Activated T-cell treated with anti-CD3 and anti-CD28 coated beads, Interleukin-2, amount 50 U/mL, for 4 hours (primary cell): Measurements from ENCODE around the gene ZFP92. TPM values are rescaled to one million over a fixed set of nuclear protein-coding genes. Genes with fewer than 3 reads are reported as not detected.

ENCODE experiments used
- ATAC-seq, 2 donors: fragments of 200-7000 bp; cut with Tn5 transposase; one replicate each; pipeline ENCODE4 v1.10.0; 2021
- DNase-seq: peaks from one replicate; pipeline ENCODE4 v3.0.0-alpha.2; 2020
- H3K27me3 Mint-ChIP-seq: one replicate; pipeline ENCODE4 v1.8.0; 2021; ENCODE audit warnings: low read depth, mixed read lengths
- H3K36me3 Mint-ChIP-seq: one replicate; pipeline ENCODE4 v1.8.0; 2022; ENCODE audit warnings: mixed read lengths; ENCODE audit not compliant: insufficient read depth
- H3K4me1 Mint-ChIP-seq: one replicate; pipeline ENCODE4 v1.8.0; 2021; ENCODE audit warnings: low read depth, mixed read lengths
- H3K4me3 Mint-ChIP-seq: one replicate; pipeline ENCODE4 v1.8.0; 2021; ENCODE audit warnings: mild to moderate bottlenecking, moderate library complexity, mixed read lengths
- H3K9me3 Mint-ChIP-seq: one replicate; pipeline ENCODE4 v1.8.0; 2021; ENCODE audit warnings: mixed read lengths
- total RNA-seq, 3 donors: library from RNA; stranded (reverse); gene quantifications; one replicate each; pipeline ENCODE4 v1.2.1, GENCODE V29; 2021

ZFP92 gene, protein sequence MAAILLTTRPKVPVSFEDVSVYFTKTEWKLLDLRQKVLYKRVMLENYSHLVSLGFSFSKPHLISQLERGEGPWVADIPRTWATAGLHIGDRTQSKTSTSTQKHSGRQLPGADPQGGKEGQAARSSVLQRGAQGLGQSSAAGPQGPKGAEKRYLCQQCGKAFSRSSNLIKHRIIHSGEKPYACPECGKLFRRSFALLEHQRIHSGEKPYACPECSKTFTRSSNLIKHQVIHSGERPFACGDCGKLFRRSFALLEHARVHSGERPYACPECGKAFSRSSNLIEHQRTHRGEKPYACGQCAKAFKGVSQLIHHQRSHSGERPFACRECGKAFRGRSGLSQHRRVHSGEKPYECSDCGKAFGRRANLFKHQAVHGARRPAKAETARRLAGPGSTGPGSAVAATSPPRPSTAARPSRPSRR
- 1 to 10 TPM; 1.1 to 1.5 (median 1.5) TPM for total RNA-seq

DNA sequence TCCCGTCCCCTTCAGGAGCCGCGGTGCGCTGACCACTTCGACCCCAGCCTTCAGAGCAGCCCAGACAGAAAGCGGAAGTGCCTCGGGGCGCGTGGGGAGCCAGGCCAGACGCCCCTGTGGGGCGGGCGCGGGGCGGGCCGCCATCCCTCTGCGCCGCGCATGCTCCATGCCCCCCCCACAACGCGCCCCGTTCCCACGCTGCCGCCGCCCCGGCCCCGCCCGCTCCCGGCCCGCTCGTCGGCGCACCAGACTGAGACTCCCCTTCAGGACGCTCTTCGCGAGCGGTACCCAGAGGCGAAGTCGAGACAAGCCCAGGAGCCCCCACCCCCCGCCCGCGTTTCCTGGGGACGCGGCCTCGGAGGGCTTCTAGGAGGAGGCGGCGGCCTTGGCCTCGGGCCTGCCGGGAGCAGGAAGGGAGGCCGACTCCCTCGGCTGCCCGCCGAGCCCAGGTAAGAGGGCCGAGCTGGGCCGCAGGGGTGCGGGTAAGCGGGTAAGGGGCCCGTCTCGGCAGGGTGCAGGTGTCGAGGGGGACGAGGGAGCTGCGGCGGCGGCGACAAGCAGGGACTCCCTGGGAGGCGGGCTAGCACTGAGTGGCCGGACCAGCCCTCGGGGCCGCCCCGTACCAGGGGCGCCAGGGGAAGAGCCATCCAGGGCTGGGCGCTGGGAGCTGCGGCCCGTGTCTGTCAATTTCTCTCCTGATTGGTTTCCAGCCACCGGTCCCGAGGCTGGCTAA lies at the start of gene ZFP92:
Gene ZFP92, plus strand, starts transcription at position 218 of the 733 bp plus-strand sequence. CDS start 6,851 bp downstream, outside the sequence.
- no peaks in the 10 kb centered on the region for H3K27me3 Mint-ChIP-seq
- peaks cover 9% of the 10 kb centered on the region for H3K4me1 Mint-ChIP-seq

DNA sequence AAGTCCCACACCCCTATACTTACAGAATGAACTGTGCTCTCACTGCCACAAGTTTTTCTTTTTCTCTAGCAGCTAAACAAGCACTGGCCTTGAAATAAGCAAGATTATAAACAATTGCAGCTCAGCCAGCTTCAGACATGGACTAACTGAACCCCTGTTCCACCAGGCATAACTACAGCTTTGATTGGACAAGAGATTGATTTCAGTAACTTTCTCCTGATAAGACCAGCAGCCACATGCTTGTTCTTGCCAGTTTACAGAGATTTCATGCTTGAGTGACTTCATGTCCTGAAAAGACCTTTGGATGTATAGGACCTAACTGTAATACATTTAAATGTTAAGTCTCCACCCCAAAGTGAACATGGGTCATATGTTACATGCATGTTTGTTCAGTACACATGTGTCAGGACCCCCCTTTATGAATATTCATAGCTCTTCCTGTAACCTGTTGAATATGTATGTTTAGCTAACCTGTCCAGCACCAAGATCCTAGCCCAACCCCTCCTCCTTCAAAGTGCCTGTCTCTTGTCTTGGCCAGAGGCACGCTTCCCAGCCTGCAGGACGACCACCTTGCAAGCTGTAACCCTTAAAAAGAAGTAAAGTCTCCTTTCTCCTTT lies 49.4 kb upstream of the ZFP92 start:
- H3K4me1 Mint-ChIP-seq, result no peaks in the 10 kb centered on the region
- H3K4me3 Mint-ChIP-seq, result no peak overlapping the region
- H3K9me3 Mint-ChIP-seq, result no peaks in the 10 kb centered on the region
- DNase-seq (no peak), ATAC-seq (no peak)
- no peaks in the 10 kb centered on the region for H3K27me3 Mint-ChIP-seq
- no peaks in the 10 kb centered on the region for H3K36me3 Mint-ChIP-seq

More for the DNA sequence above, at the start of gene ZFP92:
- no peaks in the 10 kb centered on the region for H3K36me3 Mint-ChIP-seq
- no peaks in the 10 kb centered on the region for H3K9me3 Mint-ChIP-seq
- ATAC-seq (peak; percentile 76 to 89), DNase-seq (peak; percentile 35)
- H3K4me3 Mint-ChIP-seq, result peak within 1 kb of the TSS; percentile 72

DNA sequence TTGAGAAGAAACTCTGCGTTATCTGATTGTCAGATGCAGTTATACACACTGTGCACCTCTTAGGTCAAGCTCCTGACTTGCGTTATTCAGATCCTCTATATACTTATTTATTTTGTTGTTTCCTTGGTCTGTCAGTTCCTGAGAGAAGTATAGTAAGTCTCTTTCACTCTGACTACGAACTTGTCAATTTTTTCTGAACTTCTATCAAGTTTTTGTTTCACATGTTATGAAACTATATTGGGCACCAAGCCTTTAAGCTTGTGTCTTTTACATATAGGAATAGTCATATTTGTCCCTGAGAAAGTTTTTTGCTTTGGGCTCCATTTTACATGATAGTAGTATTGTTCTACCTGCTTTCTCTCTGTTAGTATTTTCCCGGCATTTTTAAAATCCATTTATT lies 45.6 kb upstream of the ZFP92 start:
- peaks cover 2% of the 10 kb centered on the region for H3K4me1 Mint-ChIP-seq
- no peaks in the 10 kb centered on the region for H3K9me3 Mint-ChIP-seq
- no peaks in the 10 kb centered on the region for H3K36me3 Mint-ChIP-seq
- DNase-seq (no peak), ATAC-seq (no peak)
- H3K27me3 Mint-ChIP-seq, result no peaks in the 10 kb centered on the region
- no peak overlapping the region for H3K4me3 Mint-ChIP-seq

DNA sequence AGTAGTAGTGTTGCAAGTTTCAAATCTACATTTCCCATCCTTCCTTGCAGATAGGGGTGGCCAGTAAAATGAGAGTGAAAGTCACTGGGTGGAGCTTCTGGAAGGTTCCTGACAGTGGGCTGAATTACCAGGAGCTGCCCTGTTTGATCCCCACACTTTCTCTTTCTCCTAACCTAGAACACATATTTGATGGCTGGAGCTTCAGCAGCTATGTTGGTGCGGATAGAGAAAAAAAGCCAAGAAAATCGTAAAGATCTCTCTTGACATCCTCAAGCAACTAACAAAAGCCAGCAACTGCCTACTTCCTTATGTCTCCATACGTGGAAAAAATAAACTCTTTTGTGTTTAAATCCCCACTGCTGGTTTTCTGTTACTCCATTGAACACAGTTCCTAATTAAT lies 45.2 kb upstream of the ZFP92 start:
- Mint-ChIP-seq H3K4me3 (no peak overlapping the region), H3K4me1 (peaks cover 2% of the 10 kb centered on the region), H3K27me3 (no peaks in the 10 kb centered on the region), H3K36me3 (no peaks in the 10 kb centered on the region), H3K9me3 (no peaks in the 10 kb centered on the region)
- ATAC-seq (no peak), DNase-seq (no peak)

DNA sequence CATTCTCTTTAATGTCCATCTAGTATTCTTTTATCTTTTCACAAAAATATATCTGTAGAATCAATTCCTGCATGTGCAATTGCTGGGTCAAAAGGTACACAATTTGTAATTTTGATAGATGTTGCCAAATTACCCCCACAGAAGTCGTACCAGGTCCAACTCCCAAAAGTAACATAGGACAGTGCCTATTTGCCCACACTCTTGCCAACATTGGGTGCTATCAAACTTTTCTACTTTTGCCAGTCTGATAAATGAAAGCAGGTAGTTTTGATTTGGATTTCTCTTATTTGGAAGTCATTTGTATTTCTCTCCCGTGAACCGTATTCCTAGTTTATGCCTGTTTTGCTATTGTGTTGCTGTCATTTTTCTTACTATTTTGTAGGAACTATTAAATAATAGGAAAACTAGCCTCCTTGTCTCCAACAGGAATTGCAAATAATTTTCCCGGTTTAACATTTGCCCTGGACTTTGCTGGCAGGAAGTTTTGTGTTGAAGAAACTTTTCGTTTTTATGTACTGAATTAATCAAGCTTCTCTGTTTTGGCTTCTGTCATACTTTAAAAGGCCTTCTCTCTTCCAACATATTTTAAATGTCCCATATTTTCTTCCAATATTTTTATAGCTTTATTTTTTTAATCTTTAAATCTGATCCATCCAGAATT lies 44.3 kb upstream of the ZFP92 start:
- no peaks in the 10 kb centered on the region for H3K9me3 Mint-ChIP-seq
- H3K36me3 Mint-ChIP-seq, result no peaks in the 10 kb centered on the region
- H3K27me3 Mint-ChIP-seq, result peaks cover 3% of the 10 kb centered on the region
- DNase-seq (no peak), ATAC-seq (no peak)
- H3K4me1 Mint-ChIP-seq, result peaks cover 2% of the 10 kb centered on the region
- H3K4me3 Mint-ChIP-seq, result no peak overlapping the region

DNA sequence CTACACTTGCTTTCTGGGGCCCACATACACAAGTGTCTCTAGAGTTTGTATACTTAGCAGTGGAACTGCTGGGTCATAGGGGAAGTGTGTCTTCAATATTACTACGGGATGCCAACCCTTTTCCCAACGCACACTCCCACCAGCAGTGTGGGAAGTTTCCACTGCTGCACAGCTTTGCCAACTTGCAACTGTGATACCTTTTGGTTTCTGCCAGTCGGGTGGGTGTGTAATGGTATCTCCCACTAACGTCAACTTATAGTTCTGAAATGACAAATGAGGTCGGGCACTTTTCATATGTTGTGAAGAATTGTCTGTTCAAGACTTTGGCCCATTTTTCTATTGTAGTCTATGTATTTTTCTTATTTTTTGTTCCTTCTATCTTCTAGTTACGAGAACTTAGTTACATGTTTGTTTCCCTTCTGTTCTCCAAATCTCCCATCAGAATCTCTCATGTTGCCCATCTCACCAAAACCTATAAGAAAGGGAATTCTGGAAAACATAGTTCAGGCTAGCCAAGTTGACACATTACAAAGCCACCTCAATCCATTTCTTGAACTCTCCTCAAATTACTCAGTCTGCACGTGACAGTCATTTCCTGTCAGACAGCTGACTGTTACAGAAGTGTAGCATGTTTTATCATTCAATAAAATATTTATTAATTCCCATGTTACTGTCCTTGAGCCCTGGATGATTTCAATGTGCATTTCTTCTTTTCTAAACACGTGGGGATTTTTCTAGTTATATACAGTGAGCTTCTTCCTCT lies 40.8 kb upstream of the ZFP92 start:
- H3K27me3 Mint-ChIP-seq, result peaks cover 3% of the 10 kb centered on the region
- H3K36me3 Mint-ChIP-seq, result no peaks in the 10 kb centered on the region
- no peaks in the 10 kb centered on the region for H3K9me3 Mint-ChIP-seq
- DNase-seq, result no peak
- H3K4me3 Mint-ChIP-seq, result no peak overlapping the region
- ATAC-seq, result no peak
- peaks cover 2% of the 10 kb centered on the region for H3K4me1 Mint-ChIP-seq

DNA sequence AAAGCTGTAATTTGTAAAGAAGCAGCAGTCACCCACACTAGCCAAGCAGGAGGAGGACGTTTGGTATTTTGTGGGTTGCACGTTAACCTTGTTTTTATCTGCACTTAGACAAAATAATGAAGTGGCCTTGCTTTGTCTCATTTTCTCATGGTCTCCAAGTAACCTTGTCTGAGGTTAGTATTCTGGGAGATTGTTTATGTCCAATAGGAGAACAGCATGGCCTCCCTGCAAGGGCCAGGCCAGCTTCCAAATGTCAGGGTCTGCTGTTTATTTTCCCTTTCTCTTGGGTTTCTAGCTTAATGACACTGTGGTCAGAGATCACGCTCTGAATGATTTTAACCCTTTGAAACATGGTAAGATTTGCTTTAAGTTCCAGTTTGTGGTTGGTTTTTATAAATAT lies 40.0 kb upstream of the ZFP92 start:
- Mint-ChIP-seq H3K4me1 (peaks cover 2% of the 10 kb centered on the region), H3K36me3 (no peaks in the 10 kb centered on the region), H3K4me3 (no peak overlapping the region), H3K27me3 (peaks cover 3% of the 10 kb centered on the region), H3K9me3 (no peaks in the 10 kb centered on the region)
- DNase-seq (no peak), ATAC-seq (no peak)

DNA sequence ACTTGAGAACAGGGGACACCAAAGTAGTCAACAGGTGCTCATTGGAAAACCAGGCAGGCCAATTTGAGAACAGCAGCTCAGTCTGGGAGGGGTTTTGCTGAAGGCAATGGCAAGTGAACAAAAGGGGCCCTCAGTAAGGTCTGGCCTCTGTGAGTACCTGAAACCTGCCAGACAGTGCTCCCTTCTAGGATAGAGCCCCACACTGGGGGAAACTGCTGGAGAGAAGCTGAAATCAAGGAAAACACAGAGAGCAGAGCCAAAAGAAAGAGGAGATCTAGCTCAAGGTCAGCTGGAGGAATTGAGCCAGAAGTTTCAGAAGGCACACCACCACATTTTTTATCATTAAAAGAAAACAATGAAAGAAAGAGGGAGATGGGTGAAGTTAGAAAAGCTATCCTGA lies 38.3 kb upstream of the ZFP92 start:
- no peaks in the 10 kb centered on the region for H3K36me3 Mint-ChIP-seq
- no peak overlapping the region for H3K4me3 Mint-ChIP-seq
- H3K4me1 Mint-ChIP-seq, result peaks cover 2% of the 10 kb centered on the region
- H3K27me3 Mint-ChIP-seq, result peaks cover 3% of the 10 kb centered on the region
- H3K9me3 Mint-ChIP-seq, result no peaks in the 10 kb centered on the region
- no peak for DNase-seq
- no peak for ATAC-seq

DNA sequence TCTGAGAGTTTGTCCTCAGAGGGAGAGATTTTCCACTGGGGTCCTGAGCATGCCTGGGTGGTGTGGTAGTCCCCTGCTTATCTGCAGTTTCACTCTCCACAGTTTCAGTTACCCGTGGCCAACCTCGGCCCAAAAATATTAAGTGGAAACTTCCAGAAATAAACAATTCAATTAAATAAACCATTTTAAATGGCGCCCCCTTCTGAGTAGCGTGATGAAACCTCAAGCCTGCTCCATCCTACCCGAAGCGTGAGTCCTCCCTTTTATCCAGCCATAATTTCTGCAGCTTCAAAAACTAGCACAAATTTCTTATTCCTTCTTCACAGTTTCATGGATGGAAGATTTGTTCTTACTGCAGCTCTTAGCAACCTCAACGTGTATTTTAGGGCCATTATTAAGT lies 36.8 kb upstream of the ZFP92 start:
- no peaks in the 10 kb centered on the region for H3K9me3 Mint-ChIP-seq
- ATAC-seq (no peak), DNase-seq (no peak)
- H3K27me3 Mint-ChIP-seq, result peaks cover 3% of the 10 kb centered on the region
- H3K4me3 Mint-ChIP-seq, result no peak overlapping the region
- H3K36me3 Mint-ChIP-seq, result no peaks in the 10 kb centered on the region
- peaks cover 2% of the 10 kb centered on the region for H3K4me1 Mint-ChIP-seq

DNA sequence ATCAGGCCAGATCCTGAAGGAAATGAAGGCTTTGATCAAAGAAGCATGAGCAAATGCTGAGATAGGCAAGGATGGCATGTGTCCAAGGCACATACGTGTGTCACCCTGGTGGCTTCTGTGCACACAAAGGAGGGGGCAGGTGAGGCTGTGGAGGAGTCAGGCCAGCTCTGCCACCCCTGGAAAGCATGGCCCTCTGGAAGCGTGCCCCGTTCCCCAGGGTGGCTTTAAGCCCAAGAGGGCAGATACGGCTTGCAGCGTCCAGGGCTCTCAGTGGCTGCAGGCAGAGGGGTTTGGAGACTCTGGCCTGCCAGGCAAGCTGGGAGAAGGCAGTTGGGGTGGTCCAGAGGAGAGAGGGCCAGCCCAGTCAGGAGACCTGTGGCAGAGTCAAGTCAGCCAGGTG lies 35.7 kb upstream of the ZFP92 start:
- peaks cover 1% of the 10 kb centered on the region for H3K4me1 Mint-ChIP-seq
- peaks cover 3% of the 10 kb centered on the region for H3K27me3 Mint-ChIP-seq
- H3K36me3 Mint-ChIP-seq, result no peaks in the 10 kb centered on the region
- H3K4me3 Mint-ChIP-seq, result no peak overlapping the region
- H3K9me3 Mint-ChIP-seq, result no peaks in the 10 kb centered on the region
- DNase-seq, result no peak
- ATAC-seq, result no peak

DNA sequence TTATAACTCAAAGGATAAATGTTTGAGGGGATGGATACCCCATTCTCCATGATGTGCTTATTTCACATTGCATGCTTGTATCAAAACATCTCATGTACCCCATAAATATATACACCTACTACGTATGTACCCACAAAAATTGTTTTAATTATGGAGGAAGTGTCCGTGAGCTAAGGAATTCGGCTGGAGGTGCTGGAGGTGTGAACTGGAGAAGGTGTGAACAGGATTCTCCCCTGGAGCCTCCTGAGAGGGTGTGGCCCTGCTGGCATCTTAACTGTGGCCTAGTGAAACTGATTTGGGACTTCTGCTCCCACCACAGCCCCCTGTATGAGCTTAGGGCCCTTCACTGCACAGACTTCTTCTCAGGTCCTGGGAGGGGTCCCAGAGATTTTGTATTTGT lies 33.5 kb upstream of the ZFP92 start:
- no peak for ATAC-seq
- Mint-ChIP-seq H3K4me3 (no peak overlapping the region), H3K27me3 (no peaks in the 10 kb centered on the region), H3K9me3 (no peaks in the 10 kb centered on the region), H3K4me1 (no peaks in the 10 kb centered on the region), H3K36me3 (no peaks in the 10 kb centered on the region)
- DNase-seq, result no peak

DNA sequence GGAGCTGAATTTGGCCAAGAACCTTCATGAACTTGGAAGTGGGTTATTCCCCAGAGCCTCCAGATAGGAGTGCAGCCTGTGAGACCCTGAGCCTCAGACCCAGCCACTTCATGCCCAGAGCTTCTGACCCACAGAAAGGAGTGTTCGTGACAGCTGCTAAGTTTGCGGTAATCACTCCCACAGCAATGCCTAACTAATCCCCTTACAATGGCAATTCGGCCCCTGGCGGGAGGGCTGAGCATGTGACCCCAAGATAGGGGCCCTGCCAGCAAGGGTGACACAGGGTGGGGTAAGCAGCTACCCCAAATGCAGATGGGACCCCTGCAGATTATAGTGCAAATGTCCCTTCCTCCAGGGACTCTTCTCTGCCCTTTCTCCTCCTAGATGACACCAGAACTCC lies 32.7 kb upstream of the ZFP92 start:
- no peaks in the 10 kb centered on the region for H3K9me3 Mint-ChIP-seq
- ATAC-seq, result no peak
- no peaks in the 10 kb centered on the region for H3K27me3 Mint-ChIP-seq

DNA sequence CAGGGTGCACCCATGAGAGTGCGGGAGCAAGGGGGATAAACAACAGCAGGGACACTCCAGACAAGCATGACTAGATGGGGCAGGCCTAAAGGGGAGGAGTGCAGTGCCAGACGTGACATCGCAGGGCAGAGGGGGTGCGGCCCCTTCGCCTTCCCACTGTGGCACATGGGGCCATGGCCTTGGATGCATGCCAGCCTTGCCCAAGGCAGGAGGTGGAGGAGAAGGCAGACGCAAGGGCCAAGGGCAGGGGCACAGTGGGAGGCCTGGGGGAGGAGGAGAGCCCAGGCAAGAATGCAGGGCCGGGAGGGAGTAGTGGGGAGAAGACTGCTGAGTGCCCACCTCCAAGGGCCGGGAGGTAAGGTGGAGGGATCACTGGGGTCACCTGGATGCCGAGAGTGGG lies 31.8 kb upstream of the ZFP92 start:
- Mint-ChIP-seq H3K36me3 (no peaks in the 10 kb centered on the region), H3K27me3 (no peaks in the 10 kb centered on the region), H3K4me1 (no peaks in the 10 kb centered on the region), H3K9me3 (no peaks in the 10 kb centered on the region), H3K4me3 (no peak overlapping the region)
- no peak for DNase-seq
- no peak for ATAC-seq

More for the DNA sequence above, 32.7 kb upstream of the ZFP92 start:
- Mint-ChIP-seq H3K4me1 (no peaks in the 10 kb centered on the region), H3K36me3 (no peaks in the 10 kb centered on the region), H3K4me3 (no peak overlapping the region)
- DNase-seq, result no peak
